ENCODE data around the gene COX19. TPM values are rescaled to one million over a fixed set of nuclear protein-coding genes. Genes with fewer than 3 reads are reported as not detected.
A peak's percentile ranks its signal among the peaks of the same experiment; 100 is the strongest.

The COX19 gene
- total and polyA plus RNA-seq, 2 of the 13 experiments (the other 11 are each of a cell fraction or from before 2014, with no cell fraction given): 11.5 to 21.7 TPM

GRCh38 chr7:978049-978346 is 2.6 kb upstream of the COX19 start (continued):
- no peak for TF ChIP-seq TIGD3 (CRISPR knock-in tag; IDR thresholded peaks at IDR 0.05; ENCODE audit: borderline replicate concordance)
- no peak for TF ChIP-seq RAD51 (IDR thresholded peaks at IDR 0.05; ENCODE audit: borderline replicate concordance)
- TF ChIP-seq PITX1 (CRISPR knock-in tag; IDR thresholded peaks at IDR 0.05): no peak
- peak; percentile 38; the same call in 1 of the 2 replicates for TF ChIP-seq ARNT2 (CRISPR knock-in tag; IDR thresholded peaks at IDR 0.05; ENCODE audit: low read depth)
- TF ChIP-seq ZFP62 (CRISPR knock-in tag; IDR thresholded peaks at IDR 0.05): no peak
- TF ChIP-seq IKZF5 (CRISPR knock-in tag; IDR thresholded peaks at IDR 0.05): no peak
- TF ChIP-seq GABPB1 (CRISPR knock-in tag; IDR thresholded peaks at IDR 0.05): no peak
- no peak for TF ChIP-seq MBNL3 (CRISPR knock-in tag; conservative IDR thresholded peaks at IDR 0.05)
- no peak for TF ChIP-seq GATA4 (IDR thresholded peaks at IDR 0.05; ENCODE audit: borderline replicate concordance, low read depth)

- peak; percentile 94 for FAIRE-seq
- peak overlapping the region; percentile 100 for H3K27ac ChIP-seq (ENCODE audit: extremely low read length, insufficient read depth, low read length)
- no TSS peak for BruUV-seq (replicated peaks)
- TF ChIP-seq ZNF121 (CRISPR knock-in tag; IDR thresholded peaks at IDR 0.05) (peak; percentile 77), ZNF639 (CRISPR knock-in tag; conservative IDR thresholded peaks at IDR 0.05) (peak; percentile 25; the same call in 1 of the 2 replicates), ZNF30 (CRISPR knock-in tag; IDR thresholded peaks at IDR 0.05) (no peak), ZKSCAN1 (IDR thresholded peaks at IDR 0.05; ENCODE audit: low read length) (no peak), MED8 (CRISPR knock-in tag; IDR thresholded peaks at IDR 0.05; ENCODE audit: insufficient replicate concordance) (peak; percentile 48), ZBTB33 (CRISPR knock-in tag; IDR thresholded peaks at IDR 0.05) (no peak; the same call in 1 of the 2 replicates), BCL6 (CRISPR knock-in tag; IDR thresholded peaks at IDR 0.05) (peak; percentile 65), SIX1 (CRISPR knock-in tag; IDR thresholded peaks at IDR 0.05; ENCODE audit: borderline replicate concordance) (0 out of 2 replicates have a peak, but pooled peaks have one; percentile 3), SKI (IDR thresholded peaks at IDR 0.05; ENCODE audit: partially characterized antibody) (peak; percentile 51)
Measured at GRCh38 chr7:977326-978048, 2.1 kb upstream of the COX19 start.

More at GRCh38 chr7:977326-978048, 2.1 kb upstream of the COX19 start:
- in situ Hi-C loops (cut with HindIII; ENCODE audit: extremely low pct_ligation_motif_present, low pct_unique_long_range_greater_than_20kb) (no loop called here), intact Hi-C loops (cut with micrococcal nuclease; ENCODE audit: unreplicated experiment) (loop anchor here (1.0 to 2.0 kb wide), 2 partner anchors 16 to 179 kb away; no protein-coding TSS in a partner anchor)
- Histone ChIP-seq H3K9me3 (ENCODE audit: low read length) (no peaks in the 10 kb centered on the region), H3K36me3 (replicated peaks in 1 of 2; ENCODE audit: control insufficient read depth in 1 of 2, insufficient read depth in 2 of 2, low read length in 2 of 2) (peaks cover 0 to 1% of the 10 kb centered on the region in 2 experiments; a peak in 2 of 5 replicates), H3K4me3 (replicated peaks in 1 of 3; ENCODE audit: insufficient read depth in 1 of 3, low read depth in 2 of 3, low read length in 3 of 3) (peak overlapping the region; percentile 85 to 100 (median 98); a peak in 5 of 6 replicates), H3K27me3 (ENCODE audit: control insufficient read depth in 1 of 2, insufficient read depth in 2 of 2, low read length in 2 of 2) (no peaks in the 10 kb centered on the region; a peak in 1 of 5 replicates), H3K9ac (ENCODE audit: insufficient read depth, low read depth, low read length) (peak overlapping the region; percentile 97), H3K4me1 (ENCODE audit: insufficient read depth, low read length) (peaks cover 74% of the 10 kb centered on the region), H2AFZ (ENCODE audit: low read length) (no peak overlapping the region), H3K79me2 (ENCODE audit: insufficient read depth, low read length) (peaks cover 55% of the 10 kb centered on the region), H3K4me2 (ENCODE audit: low read depth, low read length) (peak overlapping the region; percentile 98), H4K20me1 (ENCODE audit: insufficient read depth, low read length) (no peaks in the 10 kb centered on the region)
- ATAC-seq (peak; percentile 80), DNase-seq (ENCODE audit: low spot score) (peak; percentile 98)
- ChIA-PET POLR2A (interaction anchor here (0.7 to 8.6 kb wide), 34 partner anchors 9 to 497 kb away, joined by 3 to 292 read pairs (median 6); partner anchors contain the start of genes GET4, GPER1, GPR146 and ZFAND2A), CTCF (ENCODE audit: low intra/inter-chr PET ratio, low total read pairs) (interaction anchor here (1.1 kb wide), 1 partner anchor 15 kb away, joined by 3 read pairs; no protein-coding TSS in a partner anchor)
- 1% methylated on average over 12 of the region's 19 CpGs for WGBS (ENCODE audit: low lambda C conversion rate)
